Esophagus squamous epithelium (tissue), 4 donors: ENCODE results near the gene CACNA2D3.

Source experiments
- POLR2A ChIP-seq, 4 donors: fragments of 450-650 bp; IDR thresholded peaks; one replicate each; pipeline ENCODE4 v1.6.1; 2017; ENCODE audit warnings: antibody characterized with exemption in 4 of 4, mild to moderate bottlenecking in 4 of 4, moderate library complexity in 3 of 4
- TF ChIP-seq, protein P1 (sequence below), 6 experiments: fragments of 450-650 bp in 4 of 6; fragments of 200-600 bp in 2 of 6; sonication (generic) in 2 of 6; IDR thresholded peaks; one replicate each; pipeline ENCODE4 v1.5.1; 2016 to 2019; ENCODE audit warnings: antibody characterized with exemption in 6 of 6, mild to moderate bottlenecking in 4 of 6, moderate library complexity in 4 of 6

DNA sequence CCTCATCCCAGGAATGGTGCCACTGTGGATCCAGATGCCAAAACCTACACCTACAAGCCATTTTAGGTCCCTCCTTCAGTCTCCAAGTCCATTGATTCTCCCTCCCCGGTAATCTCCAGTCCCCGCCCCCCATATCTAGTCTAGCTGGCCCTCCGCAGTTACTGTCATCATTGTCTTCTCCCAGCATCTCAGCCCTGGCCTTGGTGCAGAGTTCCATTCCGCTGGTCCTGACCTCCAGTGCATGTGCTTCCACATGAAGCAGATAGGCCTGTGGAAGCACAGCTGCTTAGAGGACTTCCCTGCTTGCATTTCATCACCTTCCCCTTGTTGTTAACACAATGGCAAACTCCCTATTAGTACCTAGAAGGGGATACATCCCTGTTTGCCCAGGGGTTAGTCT, 473.7 kb downstream of the CACNA2D3 start:
- TF ChIP-seq, protein P1, sequence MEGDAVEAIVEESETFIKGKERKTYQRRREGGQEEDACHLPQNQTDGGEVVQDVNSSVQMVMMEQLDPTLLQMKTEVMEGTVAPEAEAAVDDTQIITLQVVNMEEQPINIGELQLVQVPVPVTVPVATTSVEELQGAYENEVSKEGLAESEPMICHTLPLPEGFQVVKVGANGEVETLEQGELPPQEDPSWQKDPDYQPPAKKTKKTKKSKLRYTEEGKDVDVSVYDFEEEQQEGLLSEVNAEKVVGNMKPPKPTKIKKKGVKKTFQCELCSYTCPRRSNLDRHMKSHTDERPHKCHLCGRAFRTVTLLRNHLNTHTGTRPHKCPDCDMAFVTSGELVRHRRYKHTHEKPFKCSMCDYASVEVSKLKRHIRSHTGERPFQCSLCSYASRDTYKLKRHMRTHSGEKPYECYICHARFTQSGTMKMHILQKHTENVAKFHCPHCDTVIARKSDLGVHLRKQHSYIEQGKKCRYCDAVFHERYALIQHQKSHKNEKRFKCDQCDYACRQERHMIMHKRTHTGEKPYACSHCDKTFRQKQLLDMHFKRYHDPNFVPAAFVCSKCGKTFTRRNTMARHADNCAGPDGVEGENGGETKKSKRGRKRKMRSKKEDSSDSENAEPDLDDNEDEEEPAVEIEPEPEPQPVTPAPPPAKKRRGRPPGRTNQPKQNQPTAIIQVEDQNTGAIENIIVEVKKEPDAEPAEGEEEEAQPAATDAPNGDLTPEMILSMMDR (IDR thresholded peaks at IDR 0.05) = no peak
- TF ChIP-seq POLR2A (IDR thresholded peaks at IDR 0.05) = no peak
